Hepatocyte (in vitro differentiated cells): ENCODE measurements around the gene TSSK3.

Experiments used
- EZH2 ChIP-seq: fragments of 200-600 bp; sonication (generic); IDR thresholded peaks from 2 replicates; pipeline ENCODE4 v1.6.1; 2016; ENCODE audit warnings: antibody characterized with exemption, mild to moderate bottlenecking, borderline replicate concordance
- EZH2phosphoT487 ChIP-seq: fragments of 200-600 bp; sonication (generic); IDR thresholded peaks from one replicate; pipeline ENCODE4 v1.6.1; 2018; ENCODE audit warnings: antibody characterized with exemption, mild to moderate bottlenecking, low read depth, moderate library complexity; ENCODE audit not compliant: unreplicated experiment, severe bottlenecking
- TF ChIP-seq, protein P1 (sequence below): fragments of 200-600 bp; sonication (generic); IDR thresholded peaks from 2 replicates; pipeline ENCODE4 v1.5.1; 2016; ENCODE audit warnings: antibody characterized with exemption, mild to moderate bottlenecking; ENCODE audit not compliant: poor library complexity

DNA sequence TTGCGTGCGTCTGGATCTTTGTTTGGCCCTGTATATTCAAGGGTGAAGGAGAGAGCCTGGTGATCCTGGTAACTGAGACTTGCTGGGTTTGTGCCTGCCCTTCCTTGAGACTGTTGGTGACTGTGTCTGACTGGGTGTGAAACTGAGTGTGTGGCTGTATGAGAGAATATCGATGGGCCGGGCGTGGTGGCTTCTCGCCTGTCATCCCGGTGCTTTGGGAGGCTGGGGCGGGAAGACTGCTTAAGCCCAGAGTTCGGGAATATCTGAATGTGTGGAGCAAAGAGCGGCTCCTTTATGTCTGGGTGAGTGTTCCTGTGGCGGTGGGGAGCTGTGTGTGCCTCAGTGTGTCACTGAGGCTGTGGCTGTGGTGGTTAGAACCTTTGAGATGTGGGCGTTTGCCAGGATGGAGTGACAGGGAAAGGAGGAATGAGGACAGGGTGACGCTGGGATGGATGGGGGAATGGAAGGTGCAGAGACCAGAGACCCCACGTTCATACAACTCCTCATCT lies 23.6 kb upstream of the TSSK3 start:
- TF ChIP-seq, protein P1, sequence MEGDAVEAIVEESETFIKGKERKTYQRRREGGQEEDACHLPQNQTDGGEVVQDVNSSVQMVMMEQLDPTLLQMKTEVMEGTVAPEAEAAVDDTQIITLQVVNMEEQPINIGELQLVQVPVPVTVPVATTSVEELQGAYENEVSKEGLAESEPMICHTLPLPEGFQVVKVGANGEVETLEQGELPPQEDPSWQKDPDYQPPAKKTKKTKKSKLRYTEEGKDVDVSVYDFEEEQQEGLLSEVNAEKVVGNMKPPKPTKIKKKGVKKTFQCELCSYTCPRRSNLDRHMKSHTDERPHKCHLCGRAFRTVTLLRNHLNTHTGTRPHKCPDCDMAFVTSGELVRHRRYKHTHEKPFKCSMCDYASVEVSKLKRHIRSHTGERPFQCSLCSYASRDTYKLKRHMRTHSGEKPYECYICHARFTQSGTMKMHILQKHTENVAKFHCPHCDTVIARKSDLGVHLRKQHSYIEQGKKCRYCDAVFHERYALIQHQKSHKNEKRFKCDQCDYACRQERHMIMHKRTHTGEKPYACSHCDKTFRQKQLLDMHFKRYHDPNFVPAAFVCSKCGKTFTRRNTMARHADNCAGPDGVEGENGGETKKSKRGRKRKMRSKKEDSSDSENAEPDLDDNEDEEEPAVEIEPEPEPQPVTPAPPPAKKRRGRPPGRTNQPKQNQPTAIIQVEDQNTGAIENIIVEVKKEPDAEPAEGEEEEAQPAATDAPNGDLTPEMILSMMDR: no peak
- TF ChIP-seq EZH2 (no peak), EZH2phosphoT487 (no peak)
